Fibroblast of lung (primary cell): ENCODE measurements around the gene ODAD3. TPM values are rescaled to one million over a fixed set of nuclear protein-coding genes. Genes with fewer than 3 reads are reported as not detected.

ENCODE experiments used
- DNase-seq, 2 donors: peaks; one replicate each; pipeline versions ENCODE4 v3.0.0 to v3.0.0-alpha.2; 2010; ENCODE audit warnings: low read depth in 2 of 2
- H2AFZ ChIP-seq: 2 replicates; pipeline ENCODE4 v1.5.1; 2012; ENCODE audit warnings: low read length, control low read depth, inconsistent platforms
- H3K27ac ChIP-seq: 2 replicates; pipeline ENCODE4 v1.5.1; 2011; ENCODE audit warnings: low read length, control low read depth; ENCODE audit not compliant: insufficient read depth
- H3K27me3 ChIP-seq: 2 replicates; pipeline ENCODE4 v1.5.1; 2011; ENCODE audit warnings: mild to moderate bottlenecking, low read length; ENCODE audit not compliant: control insufficient read depth, insufficient read depth
- H3K36me3 ChIP-seq: 2 replicates; pipeline ENCODE4 v1.5.1; 2011; ENCODE audit warnings: low read length; ENCODE audit not compliant: control insufficient read depth, insufficient read depth
- H3K4me1 ChIP-seq: 2 replicates; pipeline ENCODE4 v1.5.1; 2011; ENCODE audit warnings: low read length; ENCODE audit not compliant: control insufficient read depth, insufficient read depth; ENCODE audit errors: extremely low read depth
- H3K4me2 ChIP-seq: 2 replicates; pipeline ENCODE4 v1.5.1; 2011; ENCODE audit warnings: low read length, control low read depth; ENCODE audit not compliant: insufficient read depth; ENCODE audit errors: extremely low read depth
- H3K4me3 ChIP-seq, 4 experiments: fragments of 200-600 bp in 1 of 4; sonication (generic) in 1 of 4; replicated peaks in 1 of 4; 2 replicates each; pipeline ENCODE4 v1.5.1; 2011 to 2016; ENCODE audit warnings: low read length in 4 of 4, low read depth in 3 of 4, mild to moderate bottlenecking in 3 of 4, control low read depth in 2 of 4, inconsistent platforms in 1 of 4, mixed read lengths in 1 of 4; ENCODE audit not compliant: insufficient read depth in 1 of 4; ENCODE audit errors: control extremely low read depth in 1 of 4
- H3K79me2 ChIP-seq: 2 replicates; pipeline ENCODE4 v1.5.1; 2012; ENCODE audit warnings: mild to moderate bottlenecking, low read length, inconsistent platforms; ENCODE audit not compliant: control insufficient read depth, insufficient read depth
- H3K9ac ChIP-seq: 2 replicates; pipeline ENCODE4 v1.5.1; 2011; ENCODE audit warnings: mild to moderate bottlenecking, low read length, control low read depth; ENCODE audit not compliant: insufficient read depth
- H3K9me3 ChIP-seq: 2 replicates; pipeline ENCODE4 v1.5.1; 2012; ENCODE audit warnings: low read depth, low read length; ENCODE audit not compliant: control insufficient read depth, insufficient read depth
- H4K20me1 ChIP-seq: 2 replicates; pipeline ENCODE4 v1.5.1; 2011; ENCODE audit warnings: low read length; ENCODE audit not compliant: control insufficient read depth, insufficient read depth; ENCODE audit errors: extremely low read depth
- EZH2 ChIP-seq: IDR thresholded peaks from 2 replicates; pipeline ENCODE4 v1.5.1; 2012; ENCODE audit warnings: low read length, control low read depth, mild to moderate bottlenecking; ENCODE audit errors: missing control alignments
- polyA plus RNA-seq, 2 donors: library from polyadenylated mRNA; depleted of rRNA in 1 of 2; stranded (reverse) in 1 of 2; unstranded in 1 of 2; fragments of >200 nt; gene quantifications; 2 replicates each; pipeline ENCODE4 v1.2.1, GENCODE V29; 2011 to 2012; ENCODE audit warnings: missing spikeins in 1 of 2
- total RNA-seq: library from RNA; depleted of rRNA; stranded (reverse); fragments of >200 nt; gene quantifications from 2 replicates; pipeline ENCODE4 v1.2.1, GENCODE V29; 2014
- TF ChIP-seq, protein P1 (sequence below), 2 donors: IDR thresholded peaks in 1 of 2; conservative IDR thresholded peaks in 1 of 2; 1 replicate in 1 of 2; 2 replicates in 1 of 2; pipeline ENCODE4 v1.5.1; 2011 to 2012; ENCODE audit warnings: low read length in 2 of 2, control low read depth in 1 of 2, inconsistent platforms in 1 of 2, low read depth in 1 of 2, mild to moderate bottlenecking in 1 of 2

The ODAD3 gene
- total and polyA plus RNA-seq, 2 donors (not counting 1 experiment from before 2014, with no cell fraction given) = 0.32 to 0.66 TPM

DNA sequence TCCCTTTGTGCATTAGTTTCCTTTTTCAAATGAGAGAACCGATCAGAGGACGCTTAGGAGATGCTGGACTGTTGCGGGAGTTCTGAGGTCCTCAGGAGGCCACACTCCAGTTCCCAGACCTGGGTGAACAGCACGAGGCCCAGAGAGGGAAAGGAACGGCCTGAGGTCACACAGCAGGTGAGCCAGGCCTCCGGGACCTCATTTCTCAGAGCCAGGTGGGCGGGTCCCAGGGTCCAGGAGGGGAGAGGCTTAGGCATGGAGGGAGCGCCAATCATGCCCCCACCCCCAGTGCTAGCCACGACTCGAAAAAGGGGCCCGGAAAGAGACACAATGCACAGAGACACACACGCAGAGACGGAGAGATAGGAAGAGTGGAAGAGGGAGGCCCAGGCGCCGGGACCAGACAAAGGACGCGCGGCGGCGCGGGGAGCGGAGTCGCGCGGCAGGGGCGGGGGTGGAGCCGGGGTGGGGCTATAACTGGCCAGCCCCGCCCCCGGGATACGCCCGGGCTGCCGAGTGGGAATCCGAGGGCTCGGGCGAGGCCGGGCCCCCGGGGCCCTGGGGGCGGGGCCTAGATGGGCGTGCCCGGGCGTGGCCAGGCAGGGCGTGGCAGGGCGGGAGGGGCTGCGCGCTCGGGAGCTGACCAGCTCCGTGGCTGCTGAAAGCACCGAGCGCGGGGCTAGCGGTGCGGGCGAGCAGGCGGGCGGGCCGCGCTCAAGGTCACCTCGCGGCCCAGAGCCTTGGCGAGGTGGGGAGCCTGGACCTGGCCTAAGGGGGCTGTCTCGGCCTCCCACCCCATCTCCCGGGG, 44.4 kb upstream of the ODAD3 start:
- Histone ChIP-seq H3K36me3 (no peaks in the 10 kb centered on the region), H3K79me2 (no peaks in the 10 kb centered on the region), H3K27me3 (peaks cover 29% of the 10 kb centered on the region), H3K9ac (no peak overlapping the region), H4K20me1 (no peaks in the 10 kb centered on the region), H3K9me3 (no peaks in the 10 kb centered on the region), H3K4me2 (no peak overlapping the region), H3K27ac (no peak overlapping the region), H3K4me3 (no peak overlapping the region), H3K4me1 (no peaks in the 10 kb centered on the region), H2AFZ (no peak overlapping the region)
- peak in 1 of 2 donors; percentile 15 for DNase-seq
- no peak for TF ChIP-seq EZH2
- TF ChIP-seq, protein P1, sequence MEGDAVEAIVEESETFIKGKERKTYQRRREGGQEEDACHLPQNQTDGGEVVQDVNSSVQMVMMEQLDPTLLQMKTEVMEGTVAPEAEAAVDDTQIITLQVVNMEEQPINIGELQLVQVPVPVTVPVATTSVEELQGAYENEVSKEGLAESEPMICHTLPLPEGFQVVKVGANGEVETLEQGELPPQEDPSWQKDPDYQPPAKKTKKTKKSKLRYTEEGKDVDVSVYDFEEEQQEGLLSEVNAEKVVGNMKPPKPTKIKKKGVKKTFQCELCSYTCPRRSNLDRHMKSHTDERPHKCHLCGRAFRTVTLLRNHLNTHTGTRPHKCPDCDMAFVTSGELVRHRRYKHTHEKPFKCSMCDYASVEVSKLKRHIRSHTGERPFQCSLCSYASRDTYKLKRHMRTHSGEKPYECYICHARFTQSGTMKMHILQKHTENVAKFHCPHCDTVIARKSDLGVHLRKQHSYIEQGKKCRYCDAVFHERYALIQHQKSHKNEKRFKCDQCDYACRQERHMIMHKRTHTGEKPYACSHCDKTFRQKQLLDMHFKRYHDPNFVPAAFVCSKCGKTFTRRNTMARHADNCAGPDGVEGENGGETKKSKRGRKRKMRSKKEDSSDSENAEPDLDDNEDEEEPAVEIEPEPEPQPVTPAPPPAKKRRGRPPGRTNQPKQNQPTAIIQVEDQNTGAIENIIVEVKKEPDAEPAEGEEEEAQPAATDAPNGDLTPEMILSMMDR (conservative IDR thresholded peaks at IDR 0.05 in 1 of 2, IDR thresholded peaks at IDR 0.05 in 1 of 2; ENCODE audit: low read depth in 1 of 2, low read length in 2 of 2) = no peak

DNA sequence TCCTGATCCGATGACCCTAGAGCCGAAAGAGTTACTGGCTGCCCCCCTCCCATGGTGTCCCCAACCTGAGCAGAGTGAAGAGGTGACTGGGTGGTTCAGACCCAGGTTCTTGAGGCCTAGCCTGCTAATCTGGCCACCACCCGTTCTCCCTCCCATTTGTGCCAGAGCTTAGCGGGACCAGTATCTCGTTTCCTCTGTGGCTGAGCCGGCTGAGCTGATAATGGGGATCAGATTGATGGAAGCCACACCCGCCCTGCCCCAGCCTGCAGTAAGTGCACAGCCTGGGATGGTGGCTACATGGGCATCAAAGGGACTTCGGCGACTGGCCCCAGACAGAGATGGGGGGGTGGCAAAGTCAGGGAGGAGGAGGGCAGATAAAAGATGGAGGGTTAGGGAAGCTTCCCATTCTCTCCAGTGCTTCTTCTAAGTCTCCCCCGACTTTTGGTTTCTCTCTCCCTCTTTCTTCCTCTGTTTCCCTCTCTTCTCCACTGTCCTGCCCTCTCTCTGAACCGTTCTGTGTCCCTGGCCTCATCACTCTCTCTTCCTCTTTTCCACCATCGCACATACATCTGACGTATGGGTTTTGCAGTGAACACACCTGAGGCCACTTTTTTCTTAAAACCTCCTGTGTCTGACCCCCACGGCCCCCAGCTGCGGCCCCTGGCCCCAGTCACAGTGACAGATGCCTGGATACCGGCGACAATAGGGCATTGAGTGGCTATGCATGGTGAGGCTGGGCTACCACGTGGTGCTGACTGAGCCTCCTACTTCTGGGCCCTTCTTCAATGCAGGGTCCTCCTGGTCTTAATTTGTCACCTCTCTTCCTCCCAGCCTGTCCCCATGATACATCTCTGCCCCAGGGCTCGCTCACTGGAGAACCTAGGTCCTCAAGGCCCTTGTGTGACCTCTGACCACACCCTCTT, 43.5 kb upstream of the ODAD3 start:
- no peak overlapping the region for H3K4me3 ChIP-seq

More for the DNA sequence above, 43.5 kb upstream of the ODAD3 start:
- Histone ChIP-seq H3K4me1 (no peaks in the 10 kb centered on the region), H3K9me3 (no peaks in the 10 kb centered on the region), H3K79me2 (no peaks in the 10 kb centered on the region), H3K4me2 (no peak overlapping the region), H3K27me3 (peaks cover 29% of the 10 kb centered on the region), H2AFZ (no peak overlapping the region), H3K9ac (no peak overlapping the region), H3K27ac (no peak overlapping the region), H3K36me3 (no peaks in the 10 kb centered on the region), H4K20me1 (no peaks in the 10 kb centered on the region)
- DNase-seq = no peak
- TF ChIP-seq EZH2 = no peak
- TF ChIP-seq, protein P1 (conservative IDR thresholded peaks at IDR 0.05 in 1 of 2, IDR thresholded peaks at IDR 0.05 in 1 of 2; ENCODE audit: low read depth in 1 of 2, low read length in 2 of 2) = no peak
